WTC11 (cell line): Measurements from ENCODE around the gene FAM161B. TPM values are rescaled to one million over a fixed set of nuclear protein-coding genes. Genes with fewer than 3 reads are reported as not detected.
"Not testable (repeated sequence)": the region's sequence is repeated elsewhere in the genome, so short reads cannot be mapped to it uniquely, and the experiment has no call there.

Experiments
- ATAC-seq: fragments of 200-7000 bp; cut with Tn5 transposase; 2 replicates; pipeline ENCODE4 v1.10.0; 2021; ENCODE audit warnings: mild to moderate bottlenecking, moderate library complexity
- CTCF ChIA-PET: fragments of 300-600 bp; sonication (Branson Sonifier 250); formaldehyde crosslinking; loops from one replicate; lab custom pipeline; 2021; ENCODE audit warnings: antibody characterized with exemption; lab: Charles Lee
- POLR2A ChIA-PET: fragments of 350-600 bp; sonication (Branson Sonifier 250); formaldehyde crosslinking; loops from one replicate; lab custom pipeline; 2021; ENCODE audit warnings: antibody characterized with exemption; lab: Charles Lee
- DNase-seq: peaks from one replicate; pipeline ENCODE4 v3.0.0; 2021; ENCODE audit warnings: low spot score
- H3K27ac Mint-ChIP-seq: 2 replicates; pipeline ENCODE4 v1.8.0; 2021; ENCODE audit warnings: mixed read lengths
- H3K27me3 Mint-ChIP-seq: 2 replicates; pipeline ENCODE4 v1.8.0; 2021; ENCODE audit warnings: low read depth, mild to moderate bottlenecking, moderate library complexity, mixed read lengths
- H3K36me3 Mint-ChIP-seq: 2 replicates; pipeline ENCODE4 v1.8.0; 2021; ENCODE audit warnings: mixed read lengths
- H3K4me1 Mint-ChIP-seq: 2 replicates; pipeline ENCODE4 v1.8.0; 2022; ENCODE audit warnings: mixed read lengths
- H3K4me3 Mint-ChIP-seq: 2 replicates; pipeline ENCODE4 v1.8.0; 2021; ENCODE audit warnings: mild to moderate bottlenecking, moderate library complexity, mixed read lengths
- H3K9me3 Mint-ChIP-seq: 2 replicates; pipeline ENCODE4 v1.8.0; 2021; ENCODE audit warnings: mixed read lengths
- CBFB ChIP-seq: sonication (generic); formaldehyde crosslinking; IDR thresholded peaks from 2 replicates; pipeline ENCODE4 v1.8.1; 2022; ENCODE audit warnings: mild to moderate bottlenecking, low read depth, missing genetic modification reagents
- CREM ChIP-seq: sonication (generic); formaldehyde crosslinking; IDR thresholded peaks from 2 replicates; pipeline ENCODE4 v1.8.1; 2022; ENCODE audit warnings: mild to moderate bottlenecking, missing genetic modification reagents, moderate library complexity
- ELF4 ChIP-seq: sonication (generic); formaldehyde crosslinking; IDR thresholded peaks from 2 replicates; pipeline ENCODE4 v1.8.1; 2022; ENCODE audit warnings: low read depth, mild to moderate bottlenecking, moderate library complexity, missing genetic modification reagents
- ESRRA ChIP-seq: sonication (generic); formaldehyde crosslinking; IDR thresholded peaks from 2 replicates; pipeline ENCODE4 v1.8.1; 2022; ENCODE audit warnings: mild to moderate bottlenecking, missing genetic modification reagents, borderline replicate concordance
- FOXJ3 ChIP-seq: sonication (generic); formaldehyde crosslinking; IDR thresholded peaks from 2 replicates; pipeline ENCODE4 v1.9.0; 2021; ENCODE audit warnings: missing genetic modification reagents, mild to moderate bottlenecking, borderline replicate concordance
- IRF2 ChIP-seq: sonication (generic); formaldehyde crosslinking; IDR thresholded peaks from 2 replicates; pipeline ENCODE4 v1.8.0; 2022; ENCODE audit warnings: low read depth, missing genetic modification reagents, borderline replicate concordance
- KAT7 ChIP-seq: sonication (generic); formaldehyde crosslinking; IDR thresholded peaks from 2 replicates; pipeline ENCODE4 v1.8.1; 2023; ENCODE audit warnings: missing genetic modification reagents, mild to moderate bottlenecking, borderline replicate concordance
- NR1H2 ChIP-seq: sonication (generic); formaldehyde crosslinking; IDR thresholded peaks from 2 replicates; pipeline ENCODE4 v1.9.0; 2021; ENCODE audit warnings: mild to moderate bottlenecking, moderate library complexity, missing genetic modification reagents
- PRDM15 ChIP-seq: sonication (generic); formaldehyde crosslinking; IDR thresholded peaks from 2 replicates; pipeline ENCODE4 v1.8.0; 2022; ENCODE audit warnings: missing genetic modification reagents
- PRRX2 ChIP-seq: fragments of 250-450 bp; sonication (Bioruptor Pico); IDR thresholded peaks from 2 replicates; pipeline ENCODE4 v1.8.0; 2021; ENCODE audit warnings: mild to moderate bottlenecking
- SP1 ChIP-seq: sonication (generic); formaldehyde crosslinking; conservative IDR thresholded peaks from 2 replicates; pipeline ENCODE4 v1.8.1; 2022; ENCODE audit warnings: missing genetic modification reagents
- STAT6 ChIP-seq: sonication (generic); formaldehyde crosslinking; conservative IDR thresholded peaks from 2 replicates; pipeline ENCODE4 v1.8.1; 2023; ENCODE audit warnings: mild to moderate bottlenecking, low read depth, missing genetic modification reagents, moderate library complexity
- TEAD1 ChIP-seq: sonication (generic); formaldehyde crosslinking; IDR thresholded peaks from 2 replicates; pipeline ENCODE4 v1.8.0; 2022; ENCODE audit warnings: mild to moderate bottlenecking, missing genetic modification reagents
- TEAD4 ChIP-seq: sonication (generic); formaldehyde crosslinking; IDR thresholded peaks from 2 replicates; pipeline ENCODE4 v1.8.0; 2022; ENCODE audit warnings: mild to moderate bottlenecking, missing genetic modification reagents
- ZNF121 ChIP-seq: sonication (generic); formaldehyde crosslinking; IDR thresholded peaks from 2 replicates; pipeline ENCODE4 v1.8.0; 2023; ENCODE audit warnings: missing genetic modification reagents
- ZNF219 ChIP-seq: sonication (generic); formaldehyde crosslinking; IDR thresholded peaks from 2 replicates; pipeline ENCODE4 v1.8.0; 2023; ENCODE audit warnings: missing genetic modification reagents, mild to moderate bottlenecking, borderline replicate concordance
- ZNF317 ChIP-seq: sonication (generic); formaldehyde crosslinking; IDR thresholded peaks from 2 replicates; pipeline ENCODE4 v1.8.1; 2023; ENCODE audit warnings: low read depth, mild to moderate bottlenecking, moderate library complexity, missing genetic modification reagents, borderline replicate concordance
- ZNF512 ChIP-seq: sonication (generic); formaldehyde crosslinking; IDR thresholded peaks from 2 replicates; pipeline ENCODE4 v1.8.1; 2022; ENCODE audit warnings: missing genetic modification reagents, borderline replicate concordance
- total RNA-seq: library from RNA; stranded (reverse); gene quantifications from 3 replicates; pipeline ENCODE4 v1.2.3, GENCODE V29; 2021
- TF ChIP-seq, protein P1 (sequence below): fragments of 250-450 bp; sonication (Bioruptor Pico); IDR thresholded peaks from 2 replicates; pipeline ENCODE4 v1.9.0; 2021; ENCODE audit warnings: mild to moderate bottlenecking

FAM161B gene
- total RNA-seq, 1 experiment from 2014 or later: 0.26 TPM

DNA sequence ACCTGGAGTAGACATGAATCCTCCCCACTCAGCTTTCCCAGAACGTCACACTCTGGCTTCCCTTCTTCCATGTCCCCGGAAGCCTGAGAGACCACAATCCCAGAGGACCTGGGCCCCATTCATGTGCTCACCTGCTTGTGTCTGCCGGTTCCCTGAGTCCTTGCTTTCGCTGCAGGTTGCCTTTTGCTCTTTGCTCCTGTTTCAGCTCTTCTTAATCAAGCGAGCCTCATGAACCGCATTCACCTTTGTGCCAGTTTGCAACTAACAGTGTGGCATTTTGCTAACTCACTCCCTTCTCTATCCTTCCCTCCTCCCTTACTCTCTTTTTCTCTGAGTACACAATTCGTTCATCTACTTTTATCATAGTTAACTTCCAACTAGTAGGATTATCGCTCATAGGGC lies 46.1 kb upstream of the FAM161B start (continued):
- TF ChIP-seq PRDM15 (no peak), ZNF317 (no peak), ZNF121 (no peak)

DNA sequence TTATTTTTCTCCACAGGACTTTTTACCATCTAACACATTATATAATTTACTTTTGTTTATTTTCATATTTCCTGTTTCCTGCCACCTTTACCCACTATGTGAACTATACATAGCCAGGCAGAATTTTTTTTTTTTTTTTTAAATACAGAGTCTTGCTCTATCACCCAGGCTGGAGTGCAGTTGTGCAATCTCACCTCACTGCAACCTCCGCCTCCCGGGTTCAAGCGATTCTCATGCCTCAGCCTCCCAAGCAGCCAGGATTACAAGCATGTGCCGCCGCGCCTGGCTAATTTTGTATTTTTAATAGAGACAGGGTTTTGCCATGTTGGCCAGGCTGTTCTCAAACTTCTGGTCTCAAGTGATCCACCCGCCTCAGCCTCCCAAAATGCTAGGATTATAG lies 45.0 kb upstream of the FAM161B start:
- CTCF ChIA-PET, POLR2A ChIA-PET, H3K9me3 Mint-ChIP-seq, H3K36me3 Mint-ChIP-seq, H3K4me1 Mint-ChIP-seq, ATAC-seq, H3K27ac Mint-ChIP-seq, H3K27me3 Mint-ChIP-seq, H3K4me3 Mint-ChIP-seq, DNase-seq: not testable (repeated sequence)

GRCh38 chr14:73991092-73991491 lies 41.2 kb upstream of the FAM161B start:
- Mint-ChIP-seq H3K27me3 (no peaks in the 10 kb centered on the region), H3K36me3 (peaks cover 5% of the 10 kb centered on the region), H3K4me3 (no peak overlapping the region), H3K9me3 (no peaks in the 10 kb centered on the region), H3K27ac (peak overlapping the region; percentile 9; the same call in 1 of the 2 replicates), H3K4me1 (peaks cover 3% of the 10 kb centered on the region)
- ATAC-seq (no peak), DNase-seq (no peak)
- POLR2A ChIA-PET: no interaction called here
- CTCF ChIA-PET: no interaction called here
- TF ChIP-seq ESRRA (CRISPR knock-in tag) (no peak), IRF2 (CRISPR knock-in tag) (no peak), TEAD4 (CRISPR knock-in tag) (no peak), CREM (CRISPR knock-in tag) (no peak), PRRX2 (CRISPR knock-in tag) (no peak), SP1 (no peak), NR1H2 (CRISPR knock-in tag) (no peak)
- TF ChIP-seq, protein P1, sequence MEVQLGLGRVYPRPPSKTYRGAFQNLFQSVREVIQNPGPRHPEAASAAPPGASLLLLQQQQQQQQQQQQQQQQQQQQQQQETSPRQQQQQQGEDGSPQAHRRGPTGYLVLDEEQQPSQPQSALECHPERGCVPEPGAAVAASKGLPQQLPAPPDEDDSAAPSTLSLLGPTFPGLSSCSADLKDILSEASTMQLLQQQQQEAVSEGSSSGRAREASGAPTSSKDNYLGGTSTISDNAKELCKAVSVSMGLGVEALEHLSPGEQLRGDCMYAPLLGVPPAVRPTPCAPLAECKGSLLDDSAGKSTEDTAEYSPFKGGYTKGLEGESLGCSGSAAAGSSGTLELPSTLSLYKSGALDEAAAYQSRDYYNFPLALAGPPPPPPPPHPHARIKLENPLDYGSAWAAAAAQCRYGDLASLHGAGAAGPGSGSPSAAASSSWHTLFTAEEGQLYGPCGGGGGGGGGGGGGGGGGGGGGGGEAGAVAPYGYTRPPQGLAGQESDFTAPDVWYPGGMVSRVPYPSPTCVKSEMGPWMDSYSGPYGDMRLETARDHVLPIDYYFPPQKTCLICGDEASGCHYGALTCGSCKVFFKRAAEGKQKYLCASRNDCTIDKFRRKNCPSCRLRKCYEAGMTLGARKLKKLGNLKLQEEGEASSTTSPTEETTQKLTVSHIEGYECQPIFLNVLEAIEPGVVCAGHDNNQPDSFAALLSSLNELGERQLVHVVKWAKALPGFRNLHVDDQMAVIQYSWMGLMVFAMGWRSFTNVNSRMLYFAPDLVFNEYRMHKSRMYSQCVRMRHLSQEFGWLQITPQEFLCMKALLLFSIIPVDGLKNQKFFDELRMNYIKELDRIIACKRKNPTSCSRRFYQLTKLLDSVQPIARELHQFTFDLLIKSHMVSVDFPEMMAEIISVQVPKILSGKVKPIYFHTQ (CRISPR knock-in tag): no peak

GRCh38 chr14:73988656-73989055 lies 38.8 kb upstream of the FAM161B start:
- DNase-seq, POLR2A ChIA-PET, H3K4me1 Mint-ChIP-seq, H3K4me3 Mint-ChIP-seq, CTCF ChIA-PET, H3K27me3 Mint-ChIP-seq, H3K9me3 Mint-ChIP-seq, H3K27ac Mint-ChIP-seq, ATAC-seq: not testable (repeated sequence)
- peaks cover 14% of the 10 kb centered on the region for H3K36me3 Mint-ChIP-seq

DNA sequence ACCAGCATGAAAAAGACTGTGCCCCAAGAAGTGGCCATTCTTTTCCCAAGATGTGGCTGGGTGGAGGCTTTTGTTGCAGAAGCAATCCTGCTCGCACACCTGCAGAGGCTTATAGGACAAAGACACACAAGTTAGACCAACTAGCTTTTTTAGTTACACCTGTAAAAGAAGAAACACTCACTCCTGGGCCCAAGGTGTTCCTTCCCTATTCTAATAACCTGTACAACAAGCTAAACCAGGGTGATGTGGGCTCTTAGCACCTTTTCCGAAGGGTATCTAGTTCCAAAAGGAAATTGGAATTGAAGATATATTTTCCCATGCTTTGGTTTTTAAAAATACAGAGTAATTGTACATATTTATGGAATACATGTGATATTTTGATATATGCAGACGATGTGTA lies 38.2 kb upstream of the FAM161B start:
- no peak for DNase-seq
- H3K27ac Mint-ChIP-seq: no peak overlapping the region
- H3K9me3 Mint-ChIP-seq: no peaks in the 10 kb centered on the region
- ATAC-seq: no peak
- peaks cover 14% of the 10 kb centered on the region for H3K36me3 Mint-ChIP-seq
- no peaks in the 10 kb centered on the region for H3K27me3 Mint-ChIP-seq
- peaks cover 3% of the 10 kb centered on the region for H3K4me1 Mint-ChIP-seq
- CTCF ChIA-PET: no interaction called here
- POLR2A ChIA-PET: no interaction called here
- no peak overlapping the region for H3K4me3 Mint-ChIP-seq
- TF ChIP-seq FOXJ3 (CRISPR knock-in tag) (no peak), CBFB (CRISPR knock-in tag) (no peak), ELF4 (no peak), KAT7 (CRISPR knock-in tag) (no peak), TEAD1 (no peak), ZNF512 (CRISPR knock-in tag) (no peak), STAT6 (CRISPR knock-in tag) (no peak), ZNF219 (CRISPR knock-in tag) (no peak), TEAD4 (CRISPR knock-in tag) (no peak)
